GM19240 (cell line): ENCODE measurements around the gene CFDP1.

Experiments
- DNase-seq: peaks from one replicate; pipeline ENCODE4 v3.0.0; 2011; ENCODE audit warnings: low spot score; ENCODE audit not compliant: insufficient read length

The CFDP1 gene

DNA sequence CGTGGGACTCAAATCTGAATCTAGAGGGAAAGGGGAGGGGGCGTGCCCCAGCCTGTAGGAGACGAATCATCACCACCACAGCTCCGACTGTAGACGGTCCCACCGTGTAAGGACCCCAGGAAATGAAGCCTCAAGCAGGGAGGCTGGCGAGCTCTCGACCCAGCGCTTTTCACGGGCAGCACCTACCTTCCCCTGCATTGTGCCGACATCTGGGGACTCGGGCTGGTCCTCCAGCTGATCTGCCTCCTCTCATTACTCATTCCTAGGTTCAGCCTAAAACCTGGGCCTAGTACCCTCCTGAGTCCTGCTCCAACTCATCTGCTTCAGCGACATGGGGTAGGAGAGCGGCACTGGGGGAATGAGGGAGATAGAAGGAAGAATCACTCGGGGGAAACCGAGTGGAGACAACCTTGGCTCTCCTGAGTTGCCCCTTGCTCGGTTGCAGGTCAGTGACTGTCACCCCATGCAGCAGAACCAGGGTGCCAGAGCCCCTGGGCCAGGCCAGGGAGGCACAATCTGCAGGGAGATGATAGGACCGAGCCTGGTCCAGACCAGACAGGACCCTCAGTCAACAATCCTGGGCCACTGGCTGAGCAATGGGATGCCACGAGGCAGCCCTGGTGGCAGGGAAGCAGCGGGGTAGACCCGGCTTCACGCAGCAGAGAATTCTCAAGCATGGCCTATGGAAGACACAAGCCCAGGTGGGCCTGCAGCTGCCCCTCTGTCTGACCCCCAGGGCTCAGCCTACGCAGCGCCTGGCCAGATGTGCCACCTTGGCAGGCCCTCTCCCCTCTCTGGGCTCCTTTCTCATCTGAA is 181.0 kb downstream of the CFDP1 start:
- no peak for DNase-seq

DNA sequence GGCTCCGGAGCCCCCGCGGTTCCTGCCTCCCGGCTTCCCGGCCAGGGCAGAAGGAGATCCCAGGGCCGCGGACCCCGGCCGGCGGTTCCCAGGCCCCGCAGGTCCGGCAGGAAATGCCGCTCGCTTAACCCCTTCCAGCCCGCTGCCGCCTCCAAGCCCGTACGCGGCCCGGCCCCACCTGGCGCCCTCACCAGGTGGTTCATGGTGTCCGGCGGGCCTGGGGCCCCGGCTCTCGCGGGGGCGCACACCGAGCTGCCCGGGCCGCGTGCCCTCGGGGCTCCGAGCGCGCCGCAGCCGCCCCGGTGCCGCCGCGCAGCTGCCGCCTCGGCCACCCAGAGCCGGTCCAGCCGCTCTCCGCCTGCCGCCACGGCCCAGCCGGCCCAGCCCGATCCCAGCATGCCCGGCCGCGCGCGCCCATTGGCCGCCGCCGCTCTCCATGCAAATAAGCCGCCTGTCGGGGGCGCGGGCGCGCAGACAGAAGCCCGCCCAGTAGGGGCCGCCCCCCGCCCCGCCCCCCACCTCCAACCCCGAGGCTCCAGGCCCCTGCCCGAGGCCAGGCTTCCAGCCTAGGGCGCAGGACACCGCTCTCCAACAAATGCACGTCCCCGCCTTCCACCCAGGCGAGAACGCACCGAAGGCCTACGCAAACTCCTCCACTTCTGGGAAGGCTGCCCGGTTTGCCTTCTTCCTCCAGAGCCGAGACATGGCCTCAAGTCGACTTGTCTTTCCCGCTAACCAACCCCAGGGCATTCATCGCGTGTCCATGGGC is 181.8 kb downstream of the CFDP1 start, which contains the start of gene BCAR1:
Gene BCAR1, minus strand, starts transcription at position 345 of the 769 bp plus-strand sequence. Its CDS starts 142 bp downstream, at position 203.
- DNase-seq = no peak

DNA sequence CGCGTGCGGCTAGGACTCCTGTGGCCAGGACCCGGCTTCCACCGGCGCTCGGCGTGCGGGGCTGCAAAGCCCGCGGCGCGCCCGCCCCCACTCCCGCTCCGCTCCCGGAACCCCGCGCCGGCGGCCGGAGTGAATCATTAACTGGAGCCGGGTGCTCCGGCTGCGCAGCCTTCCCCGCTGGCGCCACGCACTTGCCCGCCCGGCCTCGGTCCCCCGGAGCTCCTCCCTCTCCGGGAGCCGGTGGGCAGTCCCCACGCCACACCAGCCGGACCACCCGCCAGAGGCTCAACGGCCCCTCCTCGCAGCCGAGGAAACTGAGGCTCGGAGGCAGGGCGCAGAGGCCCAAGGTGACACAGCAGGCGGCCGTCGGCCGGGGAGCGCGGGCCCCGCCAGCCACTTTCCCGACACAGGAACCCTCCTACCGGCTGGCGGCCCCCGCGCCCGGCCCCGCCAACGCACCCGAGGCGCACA is 182.5 kb downstream of the CFDP1 start:
- no peak for DNase-seq

DNA sequence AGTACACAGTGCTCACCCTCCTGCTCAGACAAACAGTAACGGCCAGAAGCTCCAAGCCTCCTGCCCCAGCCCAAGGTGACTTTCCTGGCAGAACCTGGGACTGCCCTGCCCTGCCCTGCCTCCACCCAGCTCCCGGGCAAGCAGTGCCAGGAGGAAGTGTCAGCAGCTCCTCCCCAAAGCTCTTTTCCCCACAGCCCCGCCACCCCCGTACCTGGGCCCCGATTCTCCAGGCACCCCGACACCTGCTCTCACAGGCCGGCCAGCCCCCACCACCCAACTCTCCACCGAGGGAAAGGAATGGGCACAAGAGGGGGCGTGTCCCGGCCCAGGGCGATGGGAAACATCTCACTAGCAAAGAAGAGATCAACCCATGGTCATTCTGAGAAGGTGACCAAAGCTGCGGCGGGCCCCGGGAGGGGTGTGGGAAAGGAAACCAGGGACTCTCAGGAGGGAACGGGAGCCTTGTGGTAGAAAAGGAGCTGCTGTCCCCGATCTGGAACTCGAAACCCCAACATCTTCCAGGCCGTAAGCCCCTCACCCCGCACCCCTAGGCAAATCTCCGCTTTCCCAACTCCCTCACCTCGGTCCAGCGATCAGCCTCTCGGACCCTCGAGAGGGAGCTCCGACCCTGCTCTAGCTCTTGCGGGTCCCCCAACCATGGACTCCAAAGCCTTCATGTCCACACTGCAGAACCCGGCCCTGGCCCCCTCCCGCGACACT is 183.1 kb downstream of the CFDP1 start:
- no peak for DNase-seq

DNA sequence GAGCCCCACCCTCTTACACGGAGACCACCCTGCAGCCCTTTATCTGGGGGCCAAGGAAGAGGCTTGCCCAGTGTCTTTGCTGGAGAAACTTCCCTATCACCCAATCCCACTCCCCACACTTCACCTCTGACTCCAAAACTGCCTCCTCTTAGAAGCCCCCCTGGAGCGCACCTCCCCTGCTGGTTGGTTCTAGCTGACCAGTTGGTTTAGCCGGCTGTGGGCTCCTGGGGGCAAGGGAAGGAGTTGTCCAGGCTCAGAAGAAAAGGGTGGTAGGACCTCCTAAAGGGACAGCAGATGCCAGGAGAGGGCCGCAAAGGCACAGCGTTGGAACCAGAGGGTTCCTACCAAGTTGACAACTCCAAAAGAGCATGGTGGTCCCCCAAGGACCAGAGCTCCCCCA is 183.9 kb downstream of the CFDP1 start:
- DNase-seq = no peak

DNA sequence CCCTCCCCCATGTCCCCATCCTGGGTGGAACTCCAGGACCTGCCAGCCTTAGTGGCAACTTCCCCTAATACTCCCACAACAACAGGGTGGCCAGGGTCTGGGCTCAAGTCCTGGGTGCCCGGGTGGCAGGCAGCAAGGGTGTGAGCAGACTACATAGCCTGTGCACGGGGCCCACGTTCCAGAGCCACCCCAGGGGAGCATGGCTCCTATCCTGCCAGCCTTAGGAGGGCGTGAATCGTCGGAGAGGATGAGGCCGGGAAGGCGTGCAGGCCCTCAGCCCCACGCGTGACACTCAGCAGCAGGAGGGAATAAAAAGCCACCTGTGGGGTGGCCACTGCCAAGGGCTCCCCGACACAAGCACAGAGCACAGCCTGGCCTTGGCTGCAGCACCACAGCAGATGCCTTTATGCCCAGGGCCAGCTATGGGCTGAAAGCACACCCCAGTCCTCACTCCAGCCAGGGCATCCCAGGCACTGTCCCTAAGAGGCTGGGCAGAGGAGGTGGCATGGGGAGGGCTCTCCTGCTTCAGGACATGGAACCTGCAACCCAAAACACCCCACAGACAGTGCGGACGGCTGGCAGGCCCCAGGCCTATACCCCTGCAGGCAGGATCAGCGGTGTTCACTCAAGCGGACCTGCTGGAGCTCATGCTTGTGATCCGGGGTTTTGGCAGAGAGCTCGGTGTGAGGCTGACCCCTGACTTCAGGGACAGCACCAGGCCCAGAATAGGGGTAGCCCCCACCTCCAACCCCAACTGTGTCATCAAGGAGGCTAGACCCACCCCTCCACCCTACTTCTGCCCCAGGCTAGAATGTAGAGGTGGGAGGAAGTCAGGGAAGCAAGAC is 184.5 kb downstream of the CFDP1 start:
- no peak for DNase-seq

DNA sequence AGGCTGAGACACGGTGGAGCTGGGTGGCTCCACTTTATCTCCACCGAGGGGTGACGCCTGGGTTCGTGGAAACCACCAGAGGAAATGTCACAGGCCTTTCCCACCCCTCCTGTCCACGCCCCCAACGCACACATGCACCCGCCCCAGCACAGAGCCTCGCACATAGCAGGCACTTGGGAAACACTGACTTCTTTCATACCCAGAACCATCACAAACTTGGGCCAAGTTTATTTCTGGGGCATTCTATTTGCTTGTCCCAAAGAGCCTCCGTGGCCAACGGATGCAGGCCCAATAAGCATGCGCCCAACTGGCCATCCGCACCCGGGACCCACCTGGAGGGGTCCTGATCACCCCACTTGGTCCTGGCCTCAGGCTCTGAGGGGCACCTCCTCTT is 185.2 kb downstream of the CFDP1 start:
- DNase-seq = no peak

DNA sequence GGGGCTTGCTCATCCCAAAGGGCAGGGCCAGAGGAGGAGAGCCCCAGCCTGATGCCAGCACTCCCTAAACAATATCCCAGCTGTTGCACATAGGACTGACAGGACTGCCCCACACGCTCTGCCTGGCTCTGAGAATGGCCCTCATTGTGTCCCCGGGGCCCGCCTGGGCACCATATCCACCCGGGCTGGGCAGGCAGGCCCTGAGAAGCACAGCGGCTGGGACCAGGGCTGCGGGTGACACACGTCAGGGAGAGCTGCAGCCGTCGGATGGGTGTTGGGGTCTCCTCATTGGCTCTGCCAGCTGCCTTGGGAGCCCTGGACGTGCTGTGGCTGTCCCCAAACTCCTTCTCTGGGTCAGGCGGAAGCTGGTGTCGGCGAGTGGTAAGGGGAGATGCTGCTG is 186.1 kb downstream of the CFDP1 start:
- DNase-seq = no peak

DNA sequence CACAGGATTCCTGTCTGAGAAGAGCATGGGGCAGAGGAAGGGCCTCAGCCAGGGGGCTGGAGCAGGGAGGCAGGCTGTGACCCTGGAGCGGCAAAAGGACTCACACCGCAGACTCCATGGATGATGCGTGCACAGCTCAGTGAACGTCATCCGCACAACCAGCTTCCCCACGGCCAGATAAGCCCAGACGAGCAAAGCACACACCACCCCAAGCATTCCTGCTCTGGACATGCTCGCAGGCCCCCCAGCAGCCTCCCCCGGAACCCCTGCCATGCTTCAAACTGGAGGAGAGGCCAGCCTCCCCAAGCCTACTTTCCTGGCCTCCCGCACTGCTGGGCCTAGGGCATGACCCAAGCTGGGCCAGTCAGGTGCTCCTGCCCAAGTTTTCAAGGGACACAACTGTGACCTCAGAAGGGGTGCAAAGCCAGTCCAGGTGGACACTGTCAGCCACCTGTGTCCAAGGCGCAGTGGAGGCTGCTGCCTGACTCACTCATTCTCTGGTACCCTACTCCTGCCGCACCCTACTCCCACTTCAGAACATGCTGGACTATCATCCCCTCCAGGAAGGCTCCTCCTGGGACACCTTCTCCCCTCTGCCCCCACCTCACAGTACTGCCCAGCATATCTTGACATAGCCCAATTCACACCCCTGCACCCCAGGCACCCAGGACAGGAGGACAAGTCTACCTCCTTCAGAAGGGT is 186.6 kb downstream of the CFDP1 start:
- DNase-seq = no peak

DNA sequence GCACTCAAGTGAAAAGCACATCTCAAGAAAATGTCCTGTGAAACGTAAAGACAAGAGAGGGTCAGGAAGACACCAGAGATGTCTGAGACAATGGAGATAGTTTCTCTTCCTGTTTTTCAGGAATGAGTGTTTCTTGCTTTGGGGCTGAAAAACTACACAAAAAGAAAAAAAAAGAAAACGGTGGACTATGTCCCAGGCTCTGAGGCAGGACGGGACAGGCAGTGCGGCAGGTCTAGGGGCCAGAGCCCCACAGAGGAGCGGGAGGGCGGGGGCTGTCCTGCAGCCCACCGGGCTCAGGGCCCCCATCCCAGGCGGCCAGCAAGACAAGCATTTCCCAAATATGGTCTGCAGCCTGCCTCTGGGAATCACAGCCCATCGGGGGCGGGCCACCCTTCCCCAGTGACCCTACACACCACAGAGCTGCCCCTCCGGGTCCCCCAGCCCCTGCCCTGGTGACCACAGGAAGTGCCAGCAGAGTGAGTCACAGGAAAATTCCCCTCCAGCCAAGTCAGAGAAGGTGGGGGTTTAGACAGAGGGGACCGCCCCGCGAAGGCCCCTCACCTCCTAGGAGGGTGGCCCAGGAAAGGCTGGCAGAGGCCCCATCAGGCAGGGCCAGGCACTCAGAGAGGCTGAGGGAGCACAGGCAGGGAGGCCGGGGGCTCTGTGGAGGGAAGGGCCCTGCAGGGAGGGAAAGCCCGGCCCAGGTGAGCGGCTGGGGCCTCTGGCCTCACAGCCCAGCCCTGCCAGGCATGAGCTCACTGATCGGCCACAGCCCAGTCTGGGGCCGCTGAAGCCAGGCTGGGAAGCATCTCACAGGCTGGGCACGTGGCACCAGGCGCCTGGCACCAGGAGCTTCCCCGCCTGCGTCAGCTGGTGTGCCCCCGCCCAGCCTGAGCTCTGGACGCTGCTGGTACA is 188.2 kb downstream of the CFDP1 start:
- DNase-seq = no peak

DNA sequence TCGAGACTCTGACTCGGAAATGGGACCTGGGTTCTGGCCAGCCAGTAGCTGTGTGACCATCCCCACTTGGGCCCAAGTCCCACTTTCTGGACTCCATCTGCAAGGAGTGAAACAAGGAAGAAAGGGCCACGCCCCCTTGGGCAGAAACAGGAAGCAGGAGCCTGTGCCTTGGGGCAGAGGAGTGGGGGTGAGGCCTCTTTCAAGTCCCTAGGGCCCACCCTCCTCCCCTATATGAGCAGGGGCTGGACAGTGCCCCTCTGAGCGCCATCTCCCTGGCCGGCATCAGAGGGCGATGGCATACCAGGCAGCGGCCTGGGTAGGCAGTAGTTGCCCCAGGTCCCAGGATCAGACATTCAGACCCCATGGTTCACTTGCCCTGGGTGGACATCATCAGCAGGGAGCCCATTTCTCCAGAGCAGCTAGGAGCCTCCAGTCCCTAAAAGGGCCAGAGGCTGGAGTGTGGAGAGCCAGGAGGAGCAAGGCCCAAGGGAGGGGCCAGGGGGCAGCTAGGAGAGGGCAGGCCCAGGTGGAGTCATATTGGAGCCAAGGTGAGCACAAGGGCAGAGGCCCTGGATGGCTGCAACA is 189.0 kb downstream of the CFDP1 start:
- DNase-seq = no peak
